Kidney tubule cell (primary cell): ENCODE measurements around the gene TRAK1.

ENCODE experiments used
- DNase-seq: peaks from one replicate; pipeline ENCODE4 v3.0.0-alpha.2; 2018; ENCODE audit warnings: low spot score

TRAK1 gene

GRCh38 chr3:42229942-42230688 is 139.0 kb downstream of the TRAK1 start:
- DNase-seq, result peak; percentile 57

- DNase-seq, result no peak
These were observed 139.7 kb downstream of the TRAK1 start for GRCh38 chr3:42230860-42231259.

DNA sequence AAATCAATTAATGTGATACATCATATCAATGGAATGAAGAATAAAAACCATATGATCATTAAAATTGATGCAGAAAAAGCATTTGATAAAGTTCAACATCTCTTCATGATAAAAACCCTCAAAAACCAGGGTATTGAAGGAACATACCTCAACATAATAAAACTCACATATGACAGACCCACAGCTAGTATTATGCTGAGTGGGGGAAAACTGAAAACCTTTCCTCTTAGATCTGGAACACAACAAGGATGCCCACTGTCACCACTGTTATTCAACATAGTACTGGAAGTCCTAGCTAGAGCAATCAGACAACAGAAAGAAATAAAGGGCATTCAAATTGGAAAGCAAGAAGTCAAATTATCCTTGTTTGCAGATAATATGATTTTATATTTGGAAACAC is 144.4 kb downstream of the TRAK1 start:
- DNase-seq, result no peak

- DNase-seq, result no peak
These were observed 145.5 kb downstream of the TRAK1 start for GRCh38 chr3:42236611-42237010.

GRCh38 chr3:42246091-42246490 is 154.9 kb downstream of the TRAK1 start:
- no peak for DNase-seq

- DNase-seq, result peak; percentile 67
These were observed 156.4 kb downstream of the TRAK1 start for GRCh38 chr3:42247576-42248027.

DNA sequence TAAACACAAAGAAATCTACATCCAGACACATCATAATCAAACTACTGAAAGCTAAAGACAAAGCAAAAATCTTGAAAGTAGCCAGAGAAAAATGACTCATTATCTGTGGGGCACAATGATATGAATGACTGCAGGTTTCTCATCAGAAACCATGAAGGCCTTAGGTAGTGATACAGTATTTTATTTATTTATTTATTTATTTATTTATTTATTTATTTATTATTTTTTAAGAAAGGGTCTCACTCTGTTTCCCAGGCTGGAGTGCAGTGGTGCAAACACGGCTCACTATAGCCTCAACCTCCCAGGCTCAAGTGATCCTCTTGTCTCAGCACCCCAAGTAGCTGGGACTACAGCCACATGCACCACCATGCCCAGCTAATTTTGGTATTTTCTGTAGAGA is 159.6 kb downstream of the TRAK1 start:
- no peak for DNase-seq

DNA sequence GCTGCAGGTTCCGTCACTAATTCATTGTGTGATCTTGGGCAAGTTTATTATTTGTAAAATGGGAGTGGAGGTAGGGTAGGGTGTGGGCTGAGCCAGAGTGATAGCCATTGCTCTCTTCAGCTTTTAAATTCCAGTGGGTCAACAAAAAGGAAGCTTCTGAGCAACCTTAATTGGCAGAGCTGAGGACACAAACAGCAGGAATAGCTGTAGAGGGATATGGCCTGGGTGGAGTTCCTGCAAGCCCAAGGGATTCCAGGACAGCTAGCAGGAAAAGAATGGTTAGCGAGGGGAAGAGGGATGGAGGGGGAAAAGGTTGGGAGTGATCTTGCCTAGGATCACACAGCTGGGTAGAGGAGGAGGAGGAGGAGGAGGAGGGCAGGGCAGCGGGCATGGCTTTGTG is 163.4 kb downstream of the TRAK1 start:
- DNase-seq, result no peak

DNA sequence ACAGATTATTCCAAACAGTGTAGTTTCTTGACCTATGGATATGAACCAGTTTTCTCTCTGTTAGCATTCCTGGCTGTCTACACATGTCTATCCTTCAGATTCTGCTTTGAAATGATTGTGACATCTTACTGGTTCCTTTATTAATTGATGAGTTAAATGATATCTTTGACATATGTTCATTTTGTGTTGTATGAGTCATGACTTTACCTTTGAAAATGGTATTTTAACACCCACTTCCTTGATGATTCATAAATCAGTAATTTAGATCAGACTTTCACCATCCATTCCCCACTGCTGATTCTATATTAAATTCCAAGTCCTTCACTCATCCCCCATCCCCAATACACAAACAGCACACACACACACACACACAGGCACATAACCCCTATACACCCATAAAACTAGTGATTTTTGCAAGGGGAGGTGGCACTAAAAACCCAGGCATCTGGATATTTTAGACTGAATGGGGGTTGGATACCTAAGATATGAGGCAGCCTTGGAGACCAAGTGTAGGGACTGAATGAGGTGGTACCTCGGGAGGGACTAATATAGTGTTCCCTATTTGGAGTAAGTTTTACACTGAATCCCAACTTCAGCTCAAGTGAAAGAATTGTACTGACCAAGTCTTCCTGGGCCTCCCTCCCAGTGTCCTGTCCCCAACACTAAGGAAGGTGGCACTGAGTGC is 165.1 kb downstream of the TRAK1 start:
- DNase-seq, result peak; percentile 90

DNA sequence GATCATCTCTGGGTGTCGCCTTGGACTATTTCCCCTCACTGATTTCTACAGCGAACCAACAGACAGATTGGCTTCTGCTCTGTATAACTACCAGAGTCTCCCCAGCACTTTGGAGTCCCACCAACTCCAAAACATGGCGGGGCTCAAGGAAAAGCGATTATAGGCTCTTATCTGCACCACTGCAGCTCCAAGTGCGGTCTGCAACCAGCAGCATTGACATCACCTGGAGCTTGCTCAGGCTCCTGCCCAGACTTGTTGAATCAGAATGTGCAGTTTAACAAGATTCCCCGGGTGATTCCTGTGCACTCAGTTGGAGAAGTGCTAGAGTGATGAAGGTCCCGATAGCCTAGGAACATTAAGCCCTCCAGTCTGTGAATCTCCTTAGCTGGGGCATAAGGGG is 165.8 kb downstream of the TRAK1 start:
- peak; percentile 31 for DNase-seq

GRCh38 chr3:42262525-42262924 is 171.4 kb downstream of the TRAK1 start:
- DNase-seq, result peak; percentile 77

DNA sequence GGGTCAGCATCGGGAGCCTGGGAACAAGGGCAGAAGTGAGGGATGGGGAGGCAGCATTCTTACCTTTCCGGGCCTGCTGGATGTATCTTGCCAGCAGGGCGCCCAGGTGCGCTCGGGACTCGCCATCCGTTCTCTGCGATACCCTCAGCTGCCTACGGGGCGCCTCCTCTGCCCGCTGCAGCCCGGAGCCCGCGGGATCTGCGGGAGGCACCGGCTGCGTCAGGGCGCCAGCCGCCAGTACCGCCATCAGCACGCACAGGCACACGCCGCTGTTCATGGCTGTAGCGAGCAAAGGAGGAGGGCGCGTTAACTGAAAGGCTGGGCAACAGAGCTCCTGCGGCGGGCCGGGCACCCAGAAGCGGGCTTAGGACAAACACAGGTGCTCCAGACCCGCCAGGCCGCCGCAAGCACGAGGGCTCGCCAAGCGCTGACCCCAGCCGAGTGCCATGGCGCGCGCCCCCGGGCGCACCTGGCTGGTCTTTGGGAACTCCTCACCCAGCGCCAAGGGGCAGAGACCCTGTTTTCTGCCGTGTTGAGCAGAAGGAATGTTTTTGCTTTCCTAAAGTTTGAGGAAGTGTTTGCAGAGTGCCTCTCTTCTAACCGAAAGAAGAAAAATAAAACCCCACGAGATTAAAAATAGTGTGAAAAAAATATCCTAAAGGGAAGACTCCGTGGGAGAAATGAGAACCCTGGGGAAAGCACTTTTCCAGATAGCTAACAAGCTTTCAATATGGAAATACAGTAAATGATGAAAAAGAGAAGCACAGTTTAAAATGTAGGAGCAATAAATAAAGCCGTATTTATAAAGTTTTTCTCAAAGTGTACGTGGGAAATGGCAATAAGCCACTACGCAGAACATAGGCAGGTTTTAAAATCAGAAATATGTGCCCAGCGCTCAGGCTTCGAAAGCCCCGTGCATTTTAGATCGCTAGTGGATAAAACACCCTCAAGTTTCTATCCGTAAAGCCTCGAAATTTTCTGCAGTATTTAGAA is 172.5 kb downstream of the TRAK1 start:
- DNase-seq, result peak; percentile 42

GRCh38 chr3:42264399-42265058 is 173.4 kb downstream of the TRAK1 start:
- peak; percentile 63 for DNase-seq

DNA sequence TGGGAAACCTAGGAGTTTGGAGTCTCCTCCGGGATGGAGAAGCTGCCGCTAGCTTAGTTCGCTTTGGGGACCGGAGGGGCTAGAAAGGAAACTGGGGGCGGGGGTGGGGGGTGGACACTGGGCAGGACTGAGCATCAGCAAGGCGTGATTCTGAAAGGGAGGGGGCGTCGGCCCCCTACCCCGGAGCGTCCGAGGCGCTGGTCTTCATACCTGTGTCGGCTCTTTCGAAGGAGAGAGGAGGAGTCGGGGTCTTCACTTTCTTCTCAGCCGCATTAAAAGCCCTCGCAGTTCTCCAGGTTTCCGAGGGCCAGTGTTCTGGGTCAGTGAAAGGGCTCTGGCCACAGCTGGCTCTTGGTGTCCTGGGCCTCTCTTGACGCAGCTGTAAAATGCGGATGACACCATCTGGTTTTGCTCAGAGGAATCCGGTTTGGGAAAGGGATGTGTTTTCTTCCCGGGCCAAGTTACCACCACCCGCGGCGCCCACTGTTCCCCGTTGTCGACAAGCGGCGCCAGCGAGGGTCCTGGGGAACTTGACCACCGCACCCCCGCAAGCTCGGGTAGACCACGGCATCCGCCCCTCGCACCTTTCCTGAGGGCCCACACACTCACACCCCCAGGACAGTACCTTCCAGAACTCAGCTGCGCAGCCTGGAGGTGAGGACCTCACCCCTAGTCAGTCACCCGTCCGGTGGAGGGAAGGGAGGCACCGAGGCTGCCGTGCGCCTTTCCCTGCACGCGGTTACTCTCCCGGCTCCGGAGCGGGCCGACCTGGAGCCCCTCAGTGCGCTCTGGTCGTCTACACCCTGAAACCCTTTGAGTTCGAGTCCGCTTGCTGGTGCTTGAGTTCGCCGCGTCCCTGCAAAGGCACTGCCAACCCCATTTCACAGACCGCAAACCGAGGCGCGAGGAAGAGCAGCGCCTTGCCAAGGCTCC is 174.2 kb downstream of the TRAK1 start:
- DNase-seq, result no peak

DNA sequence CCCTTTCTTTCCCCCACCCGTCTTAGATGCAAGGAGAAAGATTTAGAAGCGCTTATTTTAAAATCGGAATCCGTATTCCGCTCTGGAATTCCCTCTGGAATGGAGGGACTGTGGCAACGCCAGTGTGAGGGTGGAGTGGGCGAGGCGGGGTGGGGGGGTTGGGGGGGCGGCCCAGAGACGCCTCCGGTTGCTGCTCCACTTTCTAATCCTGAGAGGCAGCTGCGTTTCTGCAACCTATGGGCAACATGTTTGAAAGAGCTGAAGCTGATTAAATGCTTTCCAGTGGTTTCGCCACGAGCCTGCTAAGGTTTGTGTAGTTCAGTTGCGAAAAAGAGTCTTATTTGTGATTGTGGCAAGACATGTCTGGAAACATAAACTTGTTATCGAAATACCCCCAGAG is 174.9 kb downstream of the TRAK1 start, which contains the start of gene CCK:
CCK (minus strand) TSS at position 101 of the 400 bp plus-strand sequence. CDS start 2,555 bp downstream, outside the sequence.
- DNase-seq, result no peak

DNA sequence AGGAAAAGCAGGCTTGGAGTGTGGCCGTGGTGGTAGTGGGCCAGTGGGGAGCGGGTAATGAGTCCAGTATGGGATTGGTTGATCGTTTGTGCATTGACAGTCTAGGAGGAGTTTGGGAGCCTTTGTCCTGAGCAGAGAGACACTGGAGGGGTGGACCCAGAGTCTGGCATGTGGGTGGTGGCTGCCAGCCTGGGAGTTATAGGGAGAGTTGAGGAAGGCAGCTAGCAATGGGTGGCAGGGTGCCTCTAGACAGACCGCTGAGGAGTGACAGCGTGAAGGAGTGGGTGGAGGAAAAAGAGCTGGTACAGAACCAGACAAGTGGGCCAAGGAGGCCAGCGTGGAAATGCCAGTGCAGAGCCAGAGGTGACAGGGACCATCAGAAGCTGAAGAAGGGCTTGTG is 176.7 kb downstream of the TRAK1 start:
- no peak for DNase-seq

DNA sequence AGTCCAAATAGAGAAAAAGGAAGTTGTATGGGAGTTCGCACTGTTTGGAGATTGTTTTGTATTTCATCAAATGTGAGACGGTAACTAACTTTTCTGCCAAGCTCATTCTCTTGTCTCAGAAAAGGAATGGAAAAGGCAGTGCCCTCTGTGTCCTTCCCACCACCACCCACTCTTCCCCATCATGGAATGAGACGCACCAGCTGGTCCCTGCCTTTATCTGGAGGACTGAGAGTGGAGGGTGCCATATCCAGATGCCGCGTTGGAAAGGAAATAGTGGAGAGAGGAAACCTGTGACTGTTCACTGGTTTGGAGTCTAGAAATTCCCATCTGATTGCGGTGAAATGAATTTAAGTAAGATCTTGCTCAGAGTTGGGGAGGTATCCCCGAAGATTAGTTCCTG is 178.5 kb downstream of the TRAK1 start:
- no peak for DNase-seq

DNA sequence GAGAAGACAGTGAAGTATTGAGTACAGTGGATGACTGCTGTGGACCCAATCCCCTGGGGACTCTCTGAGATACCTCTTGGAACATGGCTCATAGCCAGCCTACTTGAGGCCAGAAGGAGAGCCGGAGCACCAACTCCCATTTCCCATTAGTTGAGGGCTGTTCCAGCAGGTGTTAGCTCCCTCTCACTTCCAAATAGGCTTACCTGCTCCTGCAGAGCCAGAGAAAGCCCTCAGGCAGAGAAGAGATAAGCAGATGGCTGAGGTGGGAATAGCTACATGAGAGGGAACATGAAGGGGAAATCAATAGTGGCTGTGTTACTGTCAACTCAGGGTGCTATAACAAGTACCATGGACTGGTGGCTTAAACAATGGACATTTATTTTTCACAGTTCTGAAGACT is 179.4 kb downstream of the TRAK1 start:
- no peak for DNase-seq

GRCh38 chr3:42271786-42272185 is 180.6 kb downstream of the TRAK1 start:
- no peak for DNase-seq

DNA sequence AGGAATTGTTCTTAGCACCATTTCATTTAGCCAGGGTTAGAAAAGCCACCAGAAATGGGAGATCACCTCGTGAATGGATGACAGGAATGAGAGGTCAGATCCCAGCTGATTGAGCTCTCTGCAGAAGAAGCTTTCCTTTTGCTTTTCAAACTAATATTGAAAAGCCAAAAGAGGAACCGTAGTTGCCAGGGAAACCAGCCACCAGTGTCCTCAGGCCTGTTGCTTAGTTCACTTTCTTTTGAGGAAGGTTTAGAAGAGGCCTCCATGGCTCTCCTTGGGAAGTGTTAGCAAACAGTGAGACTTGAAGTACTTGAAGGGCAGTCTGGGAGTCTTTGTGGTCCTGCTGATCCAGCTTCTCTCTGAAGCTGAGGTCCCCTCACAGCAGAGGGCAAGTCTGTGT is 182.2 kb downstream of the TRAK1 start:
- no peak for DNase-seq

GRCh38 chr3:42274266-42274665 is 183.1 kb downstream of the TRAK1 start:
- no peak for DNase-seq
